ENCODE results near the gene ATXN7. TPM values are rescaled to one million over a fixed set of nuclear protein-coding genes. Genes with fewer than 3 reads are reported as not detected.

ATXN7 gene
- total RNA-seq, 4 donors from 2014 or later: 29.2 to 44.2 (median 38.3) TPM

- TF ChIP-seq CTCF (IDR thresholded peaks at IDR 0.05) (peak; percentile 99 to 100 (median 99)), POLR2A (IDR thresholded peaks at IDR 0.05) (no peak), EP300 (IDR thresholded peaks at IDR 0.05) (peak; percentile 54 to 86)
- Histone ChIP-seq H3K27ac (peak within 1 kb of the TSS; percentile 70 to 87 (median 83)), H3K4me1 (peaks cover 0 to 37% (median 12%) of the 10 kb centered on the region in 4 donors), H3K9me3 (no peaks in the 10 kb centered on the region), H3K4me3 (peak within 1 kb of the TSS; percentile 73 to 94 (median 90)), H3K27me3 (no peaks in the 10 kb centered on the region), H3K36me3 (peaks cover 0 to 19% (median 0%) of the 10 kb centered on the region in 3 donors)
- DNase-seq (ENCODE audit: low spot score in 2 of 2): peak; percentile 75 to 88
- WGBS, 2 donors: 3 to 8% methylated on average over 18 to 49 of the region's 59 CpGs
Observed at GRCh38 chr3:64023187-64023860, 159.7 kb downstream of the ATXN7 start, which contains the start of gene PSMD6. TSS of gene PSMD6 (minus strand) at chr3:64023494. CDS start at chr3:64023419, 75 bp downstream.

GRCh38 chr3:64023861-64024223 lies 160.2 kb downstream of the ATXN7 start:
- Histone ChIP-seq H3K4me1 (peaks cover 0 to 37% (median 12%) of the 10 kb centered on the region in 4 donors), H3K9me3 (no peaks in the 10 kb centered on the region), H3K27ac (peak overlapping the region; percentile 70 to 87 (median 83)), H3K4me3 (peak overlapping the region in 3 of 4 donors; percentile 86 to 94 (median 94)), H3K36me3 (peaks cover 0 to 14% (median 0%) of the 10 kb centered on the region in 3 donors), H3K27me3 (no peaks in the 10 kb centered on the region)
- TF ChIP-seq CTCF (IDR thresholded peaks at IDR 0.05) (no peak), POLR2A (IDR thresholded peaks at IDR 0.05) (no peak), EP300 (IDR thresholded peaks at IDR 0.05) (no peak)
- DNase-seq (ENCODE audit: low spot score in 2 of 2): no peak
- 70 to 74% methylated on average over 5 of the region's 5 CpGs for WGBS, 2 donors

- peaks cover 0 to 2% (median 0%) of the 10 kb centered on the region in 3 donors for H3K36me3 ChIP-seq
- TF ChIP-seq POLR2A (IDR thresholded peaks at IDR 0.05) (no peak), EP300 (IDR thresholded peaks at IDR 0.05) (no peak), CTCF (IDR thresholded peaks at IDR 0.05) (no peak)
- H3K9me3 ChIP-seq: no peaks in the 10 kb centered on the region
- WGBS, 2 donors: 90 to 91% methylated on average over 2 of the region's 2 CpGs
- no peaks in the 10 kb centered on the region for H3K27me3 ChIP-seq
- no peak overlapping the region for H3K4me3 ChIP-seq
- DNase-seq (ENCODE audit: low spot score in 2 of 2): no peak
- no peak overlapping the region for H3K27ac ChIP-seq
- H3K4me1 ChIP-seq: peaks cover 0 to 34% (median 11%) of the 10 kb centered on the region in 4 donors
Observed at GRCh38 chr3:64026346-64026745, 162.7 kb downstream of the ATXN7 start.

GRCh38 chr3:64027658-64028057 lies 164.0 kb downstream of the ATXN7 start:
- DNase-seq (ENCODE audit: low spot score in 2 of 2): no peak
- Histone ChIP-seq H3K4me1 (peaks cover 0 to 26% (median under 1%) of the 10 kb centered on the region in 4 donors), H3K27me3 (no peaks in the 10 kb centered on the region), H3K36me3 (no peaks in the 10 kb centered on the region), H3K9me3 (no peaks in the 10 kb centered on the region), H3K4me3 (no peak overlapping the region), H3K27ac (no peak overlapping the region)
- TF ChIP-seq POLR2A (IDR thresholded peaks at IDR 0.05) (no peak), EP300 (IDR thresholded peaks at IDR 0.05) (no peak), CTCF (IDR thresholded peaks at IDR 0.05) (no peak)
- 68 to 70% methylated on average over 8 of the region's 8 CpGs for WGBS, 2 donors

- 81 to 88% methylated on average over 3 of the region's 3 CpGs for WGBS, 2 donors
- TF ChIP-seq CTCF (IDR thresholded peaks at IDR 0.05): no peak
- TF ChIP-seq EP300 (IDR thresholded peaks at IDR 0.05): no peak
- no peak for TF ChIP-seq POLR2A (IDR thresholded peaks at IDR 0.05)
- no peak overlapping the region for H3K27ac ChIP-seq
- DNase-seq (ENCODE audit: low spot score in 2 of 2): no peak
- H3K4me3 ChIP-seq: no peak overlapping the region
- no peaks in the 10 kb centered on the region for H3K36me3 ChIP-seq
- H3K27me3 ChIP-seq: no peaks in the 10 kb centered on the region
- H3K4me1 ChIP-seq: peaks cover 0 to 20% (median 0%) of the 10 kb centered on the region in 4 donors
- no peaks in the 10 kb centered on the region for H3K9me3 ChIP-seq
Observed at GRCh38 chr3:64028754-64029153, 165.1 kb downstream of the ATXN7 start.
